HL-60 (cell line): ENCODE results near the gene LRFN4.

Experiments used
- DNase-seq, 2 experiments: peaks; one replicate each; pipeline ENCODE4 v3.0.0-alpha.2; 2010 to 2020; ENCODE audit warnings: low read depth in 1 of 2, low spot score in 1 of 2
- H3K27ac ChIP-seq: fragments of 250-450 bp; sonication (Bioruptor Pico); replicated peaks from 2 replicates; pipeline ENCODE4 v1.5.1; 2020; ENCODE audit warnings: mild to moderate bottlenecking, moderate library complexity
- H3K27me3 ChIP-seq: fragments of 250-450 bp; sonication (Bioruptor Pico); 2 replicates; pipeline ENCODE4 v1.5.1; 2021; ENCODE audit warnings: mild to moderate bottlenecking, moderate library complexity; ENCODE audit not compliant: insufficient read depth, poor library complexity, severe bottlenecking
- H3K4me3 ChIP-seq: replicated peaks from 2 replicates; pipeline ENCODE4 v1.5.1; 2011; ENCODE audit warnings: mild to moderate bottlenecking, control low read depth, low read length; ENCODE audit not compliant: insufficient read depth
- CTCF ChIP-seq: IDR thresholded peaks from one replicate; pipeline ENCODE4 v1.5.1; 2011; ENCODE audit warnings: low read length, control low read depth, inconsistent platforms; ENCODE audit not compliant: insufficient read depth
- GABPA ChIP-seq: IDR thresholded peaks from 2 replicates; pipeline ENCODE4 v1.6.1; 2012; ENCODE audit warnings: low read depth
- POLR2AphosphoS5 ChIP-seq: IDR thresholded peaks from 2 replicates; pipeline ENCODE4 v1.6.1; 2012; ENCODE audit warnings: low read depth
- REST ChIP-seq: IDR thresholded peaks from 2 replicates; pipeline ENCODE4 v1.6.1; 2012; ENCODE audit warnings: low read depth; ENCODE audit not compliant: insufficient replicate concordance
- SPI1 ChIP-seq: IDR thresholded peaks from 2 replicates; pipeline ENCODE4 v1.6.1; 2012; ENCODE audit warnings: low read depth, mild to moderate bottlenecking, borderline replicate concordance

The LRFN4 gene

GRCh38 chr11:66847461-66848232, 9.2 kb upstream of the LRFN4 start:
- no peak for TF ChIP-seq GABPA
- TF ChIP-seq POLR2AphosphoS5 = no peak
- TF ChIP-seq SPI1 = no peak
- TF ChIP-seq CTCF = no peak
- TF ChIP-seq REST = no peak
- Histone ChIP-seq H3K27me3 (no peaks in the 10 kb centered on the region), H3K4me3 (no peak overlapping the region), H3K27ac (no peak overlapping the region)
- no peak for DNase-seq

- Histone ChIP-seq H3K27ac (no peak overlapping the region), H3K27me3 (no peaks in the 10 kb centered on the region), H3K4me3 (no peak overlapping the region)
- TF ChIP-seq POLR2AphosphoS5 (no peak), SPI1 (no peak), GABPA (no peak), REST (no peak), CTCF (no peak)
- no peak for DNase-seq
Measured at GRCh38 chr11:66848671-66849500, 8.0 kb upstream of the LRFN4 start.

GRCh38 chr11:66849501-66850234, 7.2 kb upstream of the LRFN4 start:
- no peak for DNase-seq
- Histone ChIP-seq H3K4me3 (no peak overlapping the region), H3K27me3 (no peaks in the 10 kb centered on the region), H3K27ac (no peak overlapping the region)
- TF ChIP-seq SPI1 (no peak), GABPA (no peak), POLR2AphosphoS5 (no peak), CTCF (no peak), REST (no peak)
